CD14-positive monocyte (primary cell): ENCODE results near the gene SMAD1. TPM values are rescaled to one million over a fixed set of nuclear protein-coding genes. Genes with fewer than 3 reads are reported as not detected.

Experiments used
- DNase-seq, 3 donors: peaks; one replicate each; pipeline ENCODE4 v3.0.0-alpha.2; 2011 to 2022
- H2AFZ ChIP-seq: 2 replicates; pipeline ENCODE4 v1.6.0; 2012; ENCODE audit warnings: mild to moderate bottlenecking, low read depth, low read length, inconsistent platforms; ENCODE audit not compliant: insufficient read depth, poor library complexity, severe bottlenecking
- H3K27ac ChIP-seq, 2 donors: 1 replicate in 1 of 2; 2 replicates in 1 of 2; pipeline ENCODE4 v1.5.1; 2012 to 2013; ENCODE audit warnings: low read length in 2 of 2, control low read depth in 1 of 2, inconsistent platforms in 1 of 2, low read depth in 1 of 2, mild to moderate bottlenecking in 1 of 2
- H3K27me3 ChIP-seq, 2 donors: one replicate each; pipeline versions ENCODE4 v1.6.0 to v1.6.1; 2011 to 2013; ENCODE audit warnings: low read length in 2 of 2; ENCODE audit not compliant: control insufficient read depth in 2 of 2, insufficient read depth in 2 of 2
- H3K36me3 ChIP-seq, 2 donors: replicated peaks in 1 of 2; 1 replicate in 1 of 2; 2 replicates in 1 of 2; pipeline versions ENCODE4 v1.5.1 to v1.6.1; 2012 to 2013; ENCODE audit warnings: low read length in 2 of 2, control low read depth in 1 of 2, inconsistent platforms in 1 of 2, mild to moderate bottlenecking in 1 of 2; ENCODE audit not compliant: insufficient read depth in 2 of 2, control insufficient read depth in 1 of 2
- H3K4me1 ChIP-seq, 2 donors: 1 replicate in 1 of 2; 2 replicates in 1 of 2; pipeline versions ENCODE4 v1.5.1 to v1.6.1; 2012 to 2013; ENCODE audit warnings: low read length in 2 of 2, control low read depth in 1 of 2, inconsistent platforms in 1 of 2, mild to moderate bottlenecking in 1 of 2, moderate library complexity in 1 of 2; ENCODE audit not compliant: insufficient read depth in 2 of 2, control insufficient read depth in 1 of 2
- H3K4me2 ChIP-seq: replicated peaks from 2 replicates; pipeline ENCODE3; 2012; ENCODE audit warnings: low read length, moderate library complexity, mild to moderate bottlenecking; ENCODE audit not compliant: poor library complexity, severe bottlenecking; ENCODE audit errors: extremely low read depth
- H3K4me3 ChIP-seq, 3 experiments: fragments of 200-600 bp in 1 of 3; sonication (generic) in 1 of 3; replicated peaks in 1 of 3; 1 replicate in 2 of 3; 2 replicates in 1 of 3; pipeline ENCODE4 v1.5.1; 2011 to 2013; ENCODE audit warnings: low read length in 3 of 3, mild to moderate bottlenecking in 3 of 3, control low read depth in 2 of 3, low read depth in 2 of 3, inconsistent platforms in 1 of 3, moderate library complexity in 1 of 3
- H3K79me2 ChIP-seq: 2 replicates; pipeline ENCODE4 v1.6.0; 2012; ENCODE audit warnings: mild to moderate bottlenecking, control low read depth, inconsistent platforms, low read length, moderate library complexity; ENCODE audit not compliant: insufficient read depth
- H3K9ac ChIP-seq: 2 replicates; pipeline ENCODE4 v1.6.0; 2017; ENCODE audit warnings: low read length, mild to moderate bottlenecking; ENCODE audit not compliant: insufficient read depth, poor library complexity, severe bottlenecking
- H3K9me3 ChIP-seq, 2 donors: replicated peaks in 1 of 2; 1 replicate in 1 of 2; 2 replicates in 1 of 2; pipeline versions ENCODE4 v1.5.1 to v1.6.1; 2012 to 2013; ENCODE audit warnings: low read length in 2 of 2, control low read depth in 1 of 2; ENCODE audit not compliant: control insufficient read depth in 1 of 2, insufficient read depth in 1 of 2
- H4K20me1 ChIP-seq: 2 replicates; pipeline ENCODE4 v1.6.0; 2012; ENCODE audit warnings: mild to moderate bottlenecking, low read length, control low read depth, moderate library complexity; ENCODE audit not compliant: insufficient read depth
- H3K27ac Mint-ChIP-seq, 7 donors: one replicate each; pipeline ENCODE4 v1.8.0; 2020; ENCODE audit warnings: mild to moderate bottlenecking in 7 of 7, mixed read lengths in 7 of 7, moderate library complexity in 6 of 7, inconsistent platforms in 2 of 7
- H3K27me3 Mint-ChIP-seq, 3 donors: one replicate each; pipeline ENCODE4 v1.8.0; 2021 to 2022; ENCODE audit warnings: low read depth in 3 of 3, mild to moderate bottlenecking in 3 of 3, mixed read lengths in 3 of 3, moderate library complexity in 3 of 3, inconsistent platforms in 1 of 3
- H3K36me3 Mint-ChIP-seq, 2 donors: one replicate each; pipeline ENCODE4 v1.8.0; 2020; ENCODE audit warnings: mixed read lengths in 2 of 2, inconsistent platforms in 1 of 2, mild to moderate bottlenecking in 1 of 2
- H3K4me1 Mint-ChIP-seq: one replicate; pipeline ENCODE4 v1.8.0; 2020; ENCODE audit warnings: mild to moderate bottlenecking, mixed read lengths
- H3K4me3 Mint-ChIP-seq, 2 donors: one replicate each; pipeline ENCODE4 v1.8.0; 2020; ENCODE audit warnings: mild to moderate bottlenecking in 2 of 2, mixed read lengths in 2 of 2, moderate library complexity in 1 of 2
- H3K9me3 Mint-ChIP-seq, 7 donors: one replicate each; pipeline ENCODE4 v1.8.0; 2020 to 2022; ENCODE audit warnings: mixed read lengths in 7 of 7, mild to moderate bottlenecking in 6 of 7, moderate library complexity in 6 of 7, inconsistent platforms in 2 of 7
- WGBS: methylation state at CpG from one replicate; pipeline ENCODE4 v1.1.5; 2013; ENCODE audit warnings: missing lambda C conversion rate; ENCODE audit not compliant: insufficient coverage; 5-methylcytosine and 5-hydroxymethylcytosine counted together
- intact Hi-C, 2 donors: fragments of 100-400 bp; cut with micrococcal nuclease; formaldehyde crosslinking; loops; one replicate each; pipeline versions ENCODE4 v1.15.0 to v1.15.1; 2023
- polyA plus RNA-seq, 3 donors: library from polyadenylated mRNA; depleted of rRNA in 1 of 3; unstranded in 2 of 3; stranded (reverse) in 1 of 3; fragments of 300-500 nt in 2 of 3; fragments of >200 nt in 1 of 3; fragmentation: Illumina TruSeq in 2 of 3; gene quantifications; 1 replicate in 2 of 3; 2 replicates in 1 of 3; pipeline ENCODE4 v1.2.3, GENCODE V29; 2012 to 2021
- TF ChIP-seq, protein P1 (sequence below): fragments of 200-600 bp; IDR thresholded peaks from one replicate; pipeline ENCODE4 v1.8.0; 2022; ENCODE audit warnings: antibody characterized with exemption, mild to moderate bottlenecking

SMAD1 gene
- polyA plus RNA-seq, 3 donors, result 8.2 to 14.4 (median 8.7) TPM

DNA sequence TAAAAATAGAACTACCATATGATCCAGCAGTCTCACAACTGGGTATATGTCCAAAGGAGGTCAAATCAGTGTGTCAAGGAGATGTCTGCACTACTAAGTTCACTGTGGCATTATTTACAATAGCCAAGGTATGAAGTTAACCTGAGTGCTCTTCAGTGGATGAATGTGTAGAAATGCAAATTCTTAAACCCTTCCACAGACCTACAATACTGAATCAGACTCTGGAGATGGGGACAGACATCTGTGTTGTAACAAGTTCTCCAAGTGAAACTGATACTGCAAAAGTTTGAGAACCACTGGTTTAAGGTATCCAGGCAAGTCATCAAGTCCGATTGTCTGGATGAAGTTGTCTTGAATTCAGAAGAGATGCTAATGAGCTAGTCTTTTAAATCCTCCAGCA lies 38.5 kb downstream of the SMAD1 start:
- Mint-ChIP-seq H3K4me1 (no peaks in the 10 kb centered on the region), H3K4me3 (no peak overlapping the region), H3K27me3 (no peaks in the 10 kb centered on the region), H3K36me3 (peaks cover 10 to 18% of the 10 kb centered on the region in 2 donors), H3K9me3 (peaks cover 0 to 3% (median 0%) of the 10 kb centered on the region in 7 donors), H3K27ac (no peak overlapping the region)
- Histone ChIP-seq H3K4me3 (no peak overlapping the region), H2AFZ (no peak overlapping the region), H3K4me1 (no peaks in the 10 kb centered on the region), H3K79me2 (no peaks in the 10 kb centered on the region), H3K36me3 (peaks cover 0 to 12% of the 10 kb centered on the region in 2 donors), H3K27ac (no peak overlapping the region), H4K20me1 (no peaks in the 10 kb centered on the region), H3K27me3 (no peaks in the 10 kb centered on the region), H3K9ac (no peak overlapping the region), H3K9me3 (no peaks in the 10 kb centered on the region), H3K4me2 (no peak overlapping the region)
- TF ChIP-seq, protein P1, sequence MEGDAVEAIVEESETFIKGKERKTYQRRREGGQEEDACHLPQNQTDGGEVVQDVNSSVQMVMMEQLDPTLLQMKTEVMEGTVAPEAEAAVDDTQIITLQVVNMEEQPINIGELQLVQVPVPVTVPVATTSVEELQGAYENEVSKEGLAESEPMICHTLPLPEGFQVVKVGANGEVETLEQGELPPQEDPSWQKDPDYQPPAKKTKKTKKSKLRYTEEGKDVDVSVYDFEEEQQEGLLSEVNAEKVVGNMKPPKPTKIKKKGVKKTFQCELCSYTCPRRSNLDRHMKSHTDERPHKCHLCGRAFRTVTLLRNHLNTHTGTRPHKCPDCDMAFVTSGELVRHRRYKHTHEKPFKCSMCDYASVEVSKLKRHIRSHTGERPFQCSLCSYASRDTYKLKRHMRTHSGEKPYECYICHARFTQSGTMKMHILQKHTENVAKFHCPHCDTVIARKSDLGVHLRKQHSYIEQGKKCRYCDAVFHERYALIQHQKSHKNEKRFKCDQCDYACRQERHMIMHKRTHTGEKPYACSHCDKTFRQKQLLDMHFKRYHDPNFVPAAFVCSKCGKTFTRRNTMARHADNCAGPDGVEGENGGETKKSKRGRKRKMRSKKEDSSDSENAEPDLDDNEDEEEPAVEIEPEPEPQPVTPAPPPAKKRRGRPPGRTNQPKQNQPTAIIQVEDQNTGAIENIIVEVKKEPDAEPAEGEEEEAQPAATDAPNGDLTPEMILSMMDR, result no peak
- no peak for DNase-seq
- WGBS, result no CpG with 5 or more reads among the region's 1 CpG
- intact Hi-C loops, result no loop called here

DNA sequence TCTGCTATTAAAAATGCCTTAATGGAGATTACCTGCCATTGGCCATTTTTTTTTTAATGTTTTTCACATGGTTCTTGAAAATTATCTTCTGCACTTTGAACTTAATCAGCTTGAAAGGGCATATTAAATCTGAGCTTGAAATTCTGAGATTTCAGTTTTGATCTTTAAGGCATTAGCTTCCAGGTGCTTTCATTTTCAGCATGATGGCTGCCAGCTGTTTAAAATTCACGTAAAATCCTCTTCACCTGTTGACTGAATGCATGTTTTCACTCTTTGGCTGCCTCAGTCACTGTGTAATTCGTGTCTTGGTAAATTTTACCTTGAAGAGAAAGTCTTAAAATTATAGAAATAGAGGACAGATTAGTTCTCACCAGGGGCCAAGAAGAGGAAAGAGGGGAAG lies 39.6 kb downstream of the SMAD1 start:
- H3K36me3 Mint-ChIP-seq, result peaks cover 10 to 17% of the 10 kb centered on the region in 2 donors
- Histone ChIP-seq H3K27me3 (no peaks in the 10 kb centered on the region), H3K79me2 (no peaks in the 10 kb centered on the region), H3K4me1 (no peaks in the 10 kb centered on the region), H3K4me3 (no peak overlapping the region), H3K4me2 (no peak overlapping the region), H3K36me3 (peaks cover 0 to 4% of the 10 kb centered on the region in 2 donors), H3K9ac (no peak overlapping the region), H4K20me1 (no peaks in the 10 kb centered on the region), H2AFZ (no peak overlapping the region), H3K27ac (no peak overlapping the region), H3K9me3 (no peaks in the 10 kb centered on the region)
- intact Hi-C loops, result no loop called here
- no peaks in the 10 kb centered on the region for H3K27me3 Mint-ChIP-seq
- no peak overlapping the region for H3K4me3 Mint-ChIP-seq
- no peaks in the 10 kb centered on the region for H3K4me1 Mint-ChIP-seq
- no peak for DNase-seq
- H3K9me3 Mint-ChIP-seq, result peaks cover 0 to 3% (median 0%) of the 10 kb centered on the region in 7 donors
- no peak overlapping the region for H3K27ac Mint-ChIP-seq
- 86% methylated on average over 1 of the region's 2 CpGs for WGBS
- TF ChIP-seq, protein P1, result no peak
